H1 (cell line): ENCODE data around the gene TTLL1. TPM values are rescaled to one million over a fixed set of nuclear protein-coding genes. Genes with fewer than 3 reads are reported as not detected.

Experiments used
- CBX5 ChIP-seq: fragments of 300-800, 300-1000 bp; sonication (generic); IDR thresholded peaks from 2 replicates; pipeline ENCODE4 v1.7.1; 2016; ENCODE audit warnings: antibody characterized with exemption, low read length, low read depth
- NANOG ChIP-seq: IDR thresholded peaks from 2 replicates; pipeline ENCODE4 v1.6.1; 2011; ENCODE audit warnings: low read length, low read depth, mild to moderate bottlenecking, inconsistent platforms; ENCODE audit not compliant: insufficient read depth, poor library complexity, severe bottlenecking
- polyA plus RNA-seq, 7 experiments: library from polyadenylated mRNA; depleted of rRNA in 3 of 7; stranded (reverse) in 5 of 7; unstranded in 2 of 7; fragments of >200 nt in 5 of 7; fragments of 200-250 nt in 2 of 7; gene quantifications; 1 replicate in 5 of 7; 2 replicates in 1 of 7; 4 replicates in 1 of 7; pipeline versions ENCODE4 v1.2.1 to v1.2.3, GENCODE V29; 2011 to 2013; ENCODE audit warnings: missing spikeins in 2 of 7, mixed read lengths in 2 of 7
- total RNA-seq: library from RNA; stranded (reverse); fragmentation: NEBNext Ultra II Directional; extraction: Animal tissue kit (Norgen Biotek cat#: 25700); gene quantifications from 2 replicates; pipeline ENCODE4 v1.2.1, GENCODE V29; 2021

The TTLL1 gene
- total and polyA plus RNA-seq, 2 of the 8 experiments (the other 6 are each of a cell fraction or from before 2014, with no cell fraction given) = 5.0 to 13.8 TPM

- no peak for TF ChIP-seq NANOG
- no peak for TF ChIP-seq CBX5
These were observed 8.6 kb downstream of the TTLL1 start (continued) for GRCh38 chr22:43080616-43081015.
